HG02943 (cell line): ENCODE measurements around the gene DNAH14.
"Not testable (repeated sequence)": the region's sequence is repeated elsewhere in the genome, so short reads cannot be mapped to it uniquely, and the experiment has no call there.

ENCODE experiments used
- ATAC-seq: cut with Tn5 transposase; IDR thresholded peaks from one replicate; pipeline ENCODE4 v1.9.1; 2021; ENCODE audit warnings: mild to moderate bottlenecking, low read depth, moderate library complexity; ENCODE audit not compliant: unreplicated experiment

DNAH14 gene

GRCh38 chr1:224929335-224930237, at the start of gene DNAH14:
DNAH14 (plus strand) TSS chr1:224929675; CDS start chr1:224952703, 23,028 bp downstream.
- ATAC-seq, result no peak

GRCh38 chr1:224880593-224881307, 48.7 kb upstream of the DNAH14 start:
- ATAC-seq, result no peak

GRCh38 chr1:224881308-224881692, 48.2 kb upstream of the DNAH14 start:
- not testable (repeated sequence) for ATAC-seq

GRCh38 chr1:224881762-224882211, 47.7 kb upstream of the DNAH14 start:
- no peak for ATAC-seq

GRCh38 chr1:224882264-224882663, 47.2 kb upstream of the DNAH14 start:
- no peak for ATAC-seq

GRCh38 chr1:224883091-224883490, 46.4 kb upstream of the DNAH14 start:
- no peak for ATAC-seq

GRCh38 chr1:224884361-224884801, 45.1 kb upstream of the DNAH14 start:
- no peak for ATAC-seq

- ATAC-seq, result not testable (repeated sequence)
Measured at GRCh38 chr1:224885376-224885775, 44.1 kb upstream of the DNAH14 start.

GRCh38 chr1:224894915-224895314, 34.6 kb upstream of the DNAH14 start:
- ATAC-seq, result no peak

- no peak for ATAC-seq
Measured at GRCh38 chr1:224896130-224896781, 33.2 kb upstream of the DNAH14 start.

GRCh38 chr1:224897529-224898327, 31.7 kb upstream of the DNAH14 start:
- no peak for ATAC-seq

GRCh38 chr1:224898937-224899336, 30.5 kb upstream of the DNAH14 start:
- no peak for ATAC-seq

GRCh38 chr1:224900062-224900630, 29.3 kb upstream of the DNAH14 start:
- no peak for ATAC-seq

GRCh38 chr1:224901087-224901810, 28.2 kb upstream of the DNAH14 start:
- no peak for ATAC-seq

- ATAC-seq, result no peak
Measured at GRCh38 chr1:224903955-224904354, 25.5 kb upstream of the DNAH14 start.

GRCh38 chr1:224906340-224906739, 23.1 kb upstream of the DNAH14 start:
- no peak for ATAC-seq

GRCh38 chr1:224911217-224911616, 18.3 kb upstream of the DNAH14 start:
- ATAC-seq, result no peak

- no peak for ATAC-seq
Measured at GRCh38 chr1:224914292-224914900, 15.1 kb upstream of the DNAH14 start.

- ATAC-seq, result no peak
Measured at GRCh38 chr1:224919508-224919907, 10.0 kb upstream of the DNAH14 start.
